HFF-Myc (cell line): ENCODE measurements around the gene TRMT44.
"Not testable (repeated sequence)": the region's sequence is repeated elsewhere in the genome, so short reads cannot be mapped to it uniquely, and the experiment has no call there.

Experiments used
- DNase-seq: peaks from one replicate; pipeline ENCODE4 v3.0.0-alpha.2; 2011; ENCODE audit warnings: low read depth; ENCODE audit errors: extremely low read depth
- H3K4me3 ChIP-seq: replicated peaks from 2 replicates; pipeline ENCODE4 v1.5.1; 2011; ENCODE audit warnings: low read depth, mild to moderate bottlenecking, control low read depth, low read length
- TF ChIP-seq, protein P1 (sequence below): IDR thresholded peaks from 2 replicates; pipeline ENCODE4 v1.5.1; 2012; ENCODE audit warnings: mild to moderate bottlenecking, low read depth, low read length, control low read depth; ENCODE audit errors: missing control alignments

The TRMT44 gene

DNA sequence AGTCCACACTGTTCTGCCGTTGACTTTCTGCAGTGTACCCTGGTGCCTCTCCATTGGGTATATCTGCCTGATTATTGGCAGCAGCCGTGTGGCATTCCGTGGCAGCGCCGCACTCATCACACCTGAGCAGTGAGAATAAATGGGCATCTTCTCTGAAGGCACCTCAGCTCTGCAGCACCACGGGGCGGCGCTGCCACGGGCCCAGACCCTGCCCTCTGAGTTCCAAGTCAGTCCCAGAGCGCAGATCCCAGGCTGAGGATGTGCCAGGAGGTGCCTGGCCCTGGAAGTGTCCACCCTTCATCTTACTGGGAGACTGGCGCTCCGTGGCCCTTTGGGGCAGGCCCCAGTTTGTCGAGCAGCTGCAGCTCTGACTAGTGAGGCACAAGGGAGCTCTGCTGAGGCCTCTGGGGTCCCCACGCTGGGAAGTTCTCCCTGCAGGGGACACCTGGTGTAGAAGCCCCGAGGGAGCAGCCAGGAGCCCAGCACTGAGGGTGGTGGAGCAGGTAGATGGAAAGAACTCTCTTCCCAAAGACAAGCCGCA lies 36.6 kb downstream of the TRMT44 start:
- H3K4me3 ChIP-seq = no peak overlapping the region
- TF ChIP-seq, protein P1, sequence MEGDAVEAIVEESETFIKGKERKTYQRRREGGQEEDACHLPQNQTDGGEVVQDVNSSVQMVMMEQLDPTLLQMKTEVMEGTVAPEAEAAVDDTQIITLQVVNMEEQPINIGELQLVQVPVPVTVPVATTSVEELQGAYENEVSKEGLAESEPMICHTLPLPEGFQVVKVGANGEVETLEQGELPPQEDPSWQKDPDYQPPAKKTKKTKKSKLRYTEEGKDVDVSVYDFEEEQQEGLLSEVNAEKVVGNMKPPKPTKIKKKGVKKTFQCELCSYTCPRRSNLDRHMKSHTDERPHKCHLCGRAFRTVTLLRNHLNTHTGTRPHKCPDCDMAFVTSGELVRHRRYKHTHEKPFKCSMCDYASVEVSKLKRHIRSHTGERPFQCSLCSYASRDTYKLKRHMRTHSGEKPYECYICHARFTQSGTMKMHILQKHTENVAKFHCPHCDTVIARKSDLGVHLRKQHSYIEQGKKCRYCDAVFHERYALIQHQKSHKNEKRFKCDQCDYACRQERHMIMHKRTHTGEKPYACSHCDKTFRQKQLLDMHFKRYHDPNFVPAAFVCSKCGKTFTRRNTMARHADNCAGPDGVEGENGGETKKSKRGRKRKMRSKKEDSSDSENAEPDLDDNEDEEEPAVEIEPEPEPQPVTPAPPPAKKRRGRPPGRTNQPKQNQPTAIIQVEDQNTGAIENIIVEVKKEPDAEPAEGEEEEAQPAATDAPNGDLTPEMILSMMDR = no peak
- DNase-seq = no peak

DNA sequence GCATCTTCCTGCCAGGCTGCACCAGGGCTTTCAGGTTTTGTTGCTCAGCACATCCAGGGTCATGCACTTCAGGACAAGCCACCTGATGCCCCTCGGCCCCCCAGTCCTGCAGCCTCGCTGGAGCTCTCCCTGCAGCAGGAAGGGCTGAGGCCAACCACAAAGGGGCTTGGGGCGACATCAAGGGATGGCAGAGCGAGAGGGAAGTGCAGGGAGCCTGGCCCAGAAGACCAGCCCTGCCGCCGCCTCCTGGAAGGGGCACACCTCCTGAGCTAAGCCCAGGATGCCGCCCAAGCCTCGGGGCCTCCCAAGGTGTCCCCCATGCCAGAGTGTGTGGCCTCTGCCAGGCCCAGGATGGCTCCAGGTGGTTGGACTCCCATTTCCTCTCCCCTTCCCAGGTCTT lies 37.1 kb downstream of the TRMT44 start:
- TF ChIP-seq, protein P1 = no peak
- DNase-seq = no peak

DNA sequence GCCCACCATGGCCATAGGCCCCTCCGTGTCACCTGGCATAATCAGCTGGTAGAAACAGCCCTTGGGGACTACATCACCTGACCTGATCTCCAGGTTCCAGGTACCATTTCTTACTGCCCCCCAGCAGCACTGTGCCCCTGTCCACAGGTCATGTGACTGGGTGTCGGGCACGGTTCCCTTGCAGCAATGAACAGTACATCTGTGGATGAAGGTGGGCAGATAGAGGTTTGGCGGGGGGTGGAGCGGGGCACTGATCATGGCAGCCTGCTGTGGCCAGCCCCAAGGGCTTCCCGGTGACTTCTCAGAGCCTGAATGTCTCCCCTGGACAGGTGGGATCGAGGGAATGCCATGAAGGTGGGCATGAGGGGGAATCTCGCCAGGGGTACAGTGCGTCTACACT lies 37.8 kb downstream of the TRMT44 start:
- TF ChIP-seq, protein P1 = no peak
- H3K4me3 ChIP-seq = no peak overlapping the region
- no peak for DNase-seq

More for the DNA sequence above, 37.1 kb downstream of the TRMT44 start:
- H3K4me3 ChIP-seq = no peak overlapping the region

DNA sequence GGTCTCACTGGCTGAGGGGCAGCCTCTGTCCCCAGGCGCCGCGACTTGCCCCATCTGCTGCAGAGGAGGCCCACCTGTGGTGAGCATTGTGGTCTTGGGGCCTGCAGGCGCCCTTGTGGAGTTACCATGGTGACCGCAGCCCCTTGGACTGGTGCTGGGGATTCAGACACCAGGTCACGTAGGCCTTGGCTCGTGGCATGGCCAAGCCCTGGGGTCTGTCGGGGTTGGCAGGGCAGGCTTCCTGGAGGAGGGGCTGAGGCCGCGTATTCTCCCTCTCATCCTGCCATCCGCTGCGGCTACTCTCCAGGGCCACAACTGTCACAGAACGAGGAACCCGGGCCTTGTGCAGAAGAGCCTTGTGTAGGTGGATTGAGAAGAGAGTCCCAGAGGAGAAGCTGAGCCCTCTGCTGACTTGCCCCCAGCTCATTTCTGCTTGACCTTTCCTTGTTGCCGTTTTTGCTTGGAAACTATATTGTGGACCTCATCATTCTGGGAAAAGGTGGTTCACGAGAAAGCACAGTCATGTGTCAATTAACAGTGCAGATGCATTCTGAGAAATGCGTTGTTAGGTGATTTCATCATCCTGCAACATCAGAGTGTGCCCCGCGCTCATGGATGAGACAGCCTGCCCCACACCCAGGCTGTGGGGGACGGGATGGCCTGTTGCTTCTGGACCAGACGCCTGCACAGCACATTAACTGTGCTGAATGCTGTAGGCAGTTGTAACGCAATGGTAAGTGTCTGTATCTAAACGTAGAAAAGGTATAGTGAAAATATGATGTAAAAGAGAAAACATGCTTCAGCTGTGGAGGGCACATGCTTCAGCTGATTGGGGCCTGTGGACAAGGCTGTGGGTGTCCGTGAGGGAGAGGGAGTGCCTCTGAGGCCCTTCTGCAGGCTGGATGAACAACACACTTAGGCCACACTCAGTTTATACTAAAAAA lies 38.5 kb downstream of the TRMT44 start:
- DNase-seq = no peak

DNA sequence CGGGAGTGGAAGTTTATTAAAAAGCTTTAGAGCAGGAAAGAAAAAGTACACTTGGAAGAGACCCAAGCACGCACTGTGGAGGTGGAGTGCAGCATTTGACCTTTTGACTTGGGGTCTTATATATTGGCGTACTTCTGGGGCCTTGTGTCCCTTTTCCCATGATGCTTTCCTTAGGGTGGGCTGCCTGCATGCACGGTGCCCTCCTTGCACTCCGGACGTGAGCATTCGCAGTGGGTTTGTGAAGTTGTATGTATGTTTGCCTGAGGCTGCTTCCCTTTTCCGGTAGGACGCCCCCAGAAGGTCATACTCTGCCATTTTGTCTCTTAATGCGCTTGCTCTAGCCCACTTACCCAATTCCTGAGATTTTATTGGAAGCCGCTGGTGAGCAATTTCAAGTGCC lies 39.6 kb downstream of the TRMT44 start:
- no peak for DNase-seq
- TF ChIP-seq, protein P1 = no peak
- no peak overlapping the region for H3K4me3 ChIP-seq

More for the DNA sequence above, 38.5 kb downstream of the TRMT44 start:
- TF ChIP-seq, protein P1 = no peak
- H3K4me3 ChIP-seq = no peak overlapping the region

DNA sequence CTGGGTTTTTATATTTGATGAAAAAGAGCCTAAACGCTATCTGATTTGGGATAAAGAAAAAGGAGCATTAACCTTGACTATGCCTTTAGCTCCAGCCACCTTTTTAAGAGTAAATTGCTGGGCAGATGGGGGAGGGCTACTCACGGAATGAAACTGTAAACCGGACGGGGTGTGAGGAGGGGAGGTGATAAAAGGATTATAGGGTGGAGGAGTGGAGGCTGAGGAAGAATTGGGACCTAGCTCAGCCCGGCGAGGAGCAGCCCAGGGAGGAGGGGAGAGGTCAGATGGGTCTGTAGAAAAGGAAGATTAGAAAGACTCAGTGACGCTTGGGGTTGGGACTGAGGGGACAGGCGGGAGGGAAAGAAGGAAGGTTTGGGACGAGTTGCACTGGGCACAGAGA lies 46.1 kb downstream of the TRMT44 start:
- not testable (repeated sequence) for DNase-seq, H3K4me3 ChIP-seq

DNA sequence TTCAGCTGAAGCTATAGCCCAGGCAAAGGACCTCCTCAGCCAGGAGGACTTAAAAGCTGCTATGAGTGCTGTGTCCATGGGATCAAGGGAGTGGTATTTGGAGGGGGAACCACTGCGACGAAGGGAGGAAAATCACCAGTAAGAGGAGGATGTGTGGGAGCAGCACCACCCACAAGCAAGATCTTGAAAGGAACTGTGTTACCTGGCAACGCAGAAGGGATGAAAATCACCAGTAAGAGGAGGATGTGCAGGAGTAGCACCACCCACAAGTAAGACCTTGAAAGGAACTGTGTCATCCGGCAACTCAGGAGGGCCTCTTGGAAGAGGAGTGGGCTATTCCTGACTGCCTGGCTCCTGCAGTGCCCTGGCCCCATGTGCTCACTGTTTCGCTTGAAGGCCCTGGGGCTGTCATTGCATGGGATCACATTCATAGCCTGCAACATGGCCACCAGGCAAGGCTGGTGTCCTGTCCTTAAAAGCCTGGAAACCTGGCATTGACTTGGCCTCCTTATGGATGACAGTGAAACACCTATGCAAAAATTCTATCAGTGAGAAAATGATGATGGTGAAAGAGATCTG lies 48.3 kb downstream of the TRMT44 start:
- no peak overlapping the region for H3K4me3 ChIP-seq
- no peak for DNase-seq
- TF ChIP-seq, protein P1 = no peak

DNA sequence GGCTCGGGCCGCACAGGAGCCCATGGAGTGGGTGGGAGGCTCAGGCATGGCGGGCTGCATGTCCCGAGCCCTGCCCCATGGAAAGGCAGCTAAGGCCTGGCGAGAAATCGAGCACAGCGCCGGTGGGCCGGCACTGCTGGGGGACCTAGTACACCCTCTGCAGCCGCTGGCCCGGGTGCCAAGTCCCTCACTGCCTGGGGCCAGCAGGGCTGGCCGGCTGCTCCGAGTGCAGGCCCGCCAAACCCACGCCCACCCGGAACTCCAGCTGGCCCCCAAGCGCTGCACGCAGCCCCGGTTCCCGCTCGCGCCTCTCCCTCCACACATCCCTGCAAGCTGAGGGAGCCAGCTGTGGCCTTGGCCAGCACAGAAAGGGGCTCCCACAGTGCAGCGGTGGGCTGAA lies 50.9 kb downstream of the TRMT44 start:
- H3K4me3 ChIP-seq, DNase-seq: not testable (repeated sequence)
